Activated CD8-positive, alpha-beta memory T cell treated with anti-CD3 and anti-CD28 coated beads, Interleukin-2, amount 10 ng/mL, durations not matched to agents 7 days and 5 days (primary cell): Measurements from ENCODE around the gene UROC1. TPM values are rescaled to one million over a fixed set of nuclear protein-coding genes. Genes with fewer than 3 reads are reported as not detected.
A peak's percentile ranks its signal among the peaks of the same experiment; 100 is the strongest.

Experiments used
- ATAC-seq: fragments of 150-1000 bp; cut with Tn5 transposase; one replicate; pipeline ENCODE4 v1.10.0; 2021; ENCODE audit warnings: moderate library complexity
- CTCF ChIA-PET: fragments of 350-600 bp; sonication (Branson Sonifier 250); formaldehyde crosslinking; loops from one replicate; lab custom pipeline; 2021; ENCODE audit warnings: antibody characterized with exemption; lab: Charles Lee
- DNase-seq: peaks from one replicate; pipeline ENCODE4 v3.0.0-alpha.2; 2020
- H3K27ac Mint-ChIP-seq: one replicate; pipeline ENCODE4 v1.8.0; 2021; ENCODE audit warnings: mild to moderate bottlenecking, mixed read lengths
- H3K27me3 Mint-ChIP-seq: one replicate; pipeline ENCODE4 v1.8.0; 2021; ENCODE audit warnings: mixed read lengths
- H3K36me3 Mint-ChIP-seq: one replicate; pipeline ENCODE4 v1.8.0; 2021; ENCODE audit warnings: mild to moderate bottlenecking, mixed read lengths
- H3K4me1 Mint-ChIP-seq: one replicate; pipeline ENCODE4 v1.8.0; 2021; ENCODE audit warnings: mixed read lengths
- H3K4me3 Mint-ChIP-seq: one replicate; pipeline ENCODE4 v1.8.0; 2021; ENCODE audit warnings: mild to moderate bottlenecking, moderate library complexity, mixed read lengths
- H3K9me3 Mint-ChIP-seq: one replicate; pipeline ENCODE4 v1.8.0; 2022; ENCODE audit warnings: low read depth, mixed read lengths
- total RNA-seq, 2 experiments: library from RNA; stranded (reverse); gene quantifications; one replicate each; pipeline ENCODE4 v1.2.3, GENCODE V29; 2021

The UROC1 gene
- total RNA-seq, 2 experiments from 2014 or later: not detected

DNA sequence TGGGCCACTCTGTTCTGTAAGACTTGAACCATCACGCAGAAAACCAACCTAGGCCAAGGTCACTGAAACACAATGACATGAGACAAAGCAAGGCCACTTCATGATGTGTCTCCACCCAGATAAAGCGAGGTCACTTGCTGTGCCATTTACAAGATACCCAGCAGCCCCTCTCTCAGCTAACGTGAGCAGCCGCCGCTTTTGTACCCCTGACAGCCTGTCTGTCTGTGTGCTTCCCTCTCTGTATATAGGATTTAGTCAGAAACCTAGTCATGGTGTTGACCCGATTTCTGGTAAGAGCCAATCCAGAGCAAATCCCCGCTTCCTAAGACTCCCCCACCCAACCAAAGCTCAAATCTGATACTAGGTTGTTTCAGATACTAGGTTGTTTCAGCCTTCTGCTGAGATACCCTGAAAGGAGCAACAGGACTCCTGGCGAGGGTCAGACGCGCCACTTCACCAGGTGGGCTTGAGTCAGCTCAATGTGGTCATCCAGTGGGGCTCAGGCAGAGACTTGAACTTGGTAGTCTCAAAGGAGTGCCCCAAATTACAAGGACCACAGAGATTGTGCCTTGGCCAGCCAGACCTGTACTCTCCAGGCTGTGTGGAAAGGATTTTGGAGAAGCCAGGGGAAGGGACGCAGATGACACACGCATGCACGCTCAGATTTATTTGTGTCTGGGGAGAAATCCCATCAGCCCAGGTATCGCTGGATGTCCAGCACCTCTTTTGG, 38.8 kb downstream of the UROC1 start:
- peaks cover under 1% of the 10 kb centered on the region for H3K36me3 Mint-ChIP-seq
- no peak overlapping the region for H3K27ac Mint-ChIP-seq

DNA sequence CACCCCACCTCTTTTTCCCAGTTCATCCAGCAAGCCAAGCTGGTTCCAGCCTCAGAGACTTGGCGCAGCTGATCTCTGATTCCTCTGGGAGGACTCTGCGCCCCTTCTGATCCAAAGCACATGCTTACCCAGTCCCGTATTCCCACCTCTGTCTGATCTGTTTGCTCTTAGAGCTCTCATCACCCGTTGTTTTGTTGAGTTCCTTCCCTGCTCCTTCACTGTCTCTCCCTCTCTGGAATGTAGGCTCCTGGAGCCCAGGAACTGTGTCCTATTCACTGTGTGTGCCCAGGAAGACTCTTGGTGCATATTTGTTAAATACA, 40.6 kb downstream of the UROC1 start:
- no peaks in the 10 kb centered on the region for H3K9me3 Mint-ChIP-seq
- DNase-seq: no peak
- H3K27me3 Mint-ChIP-seq: no peaks in the 10 kb centered on the region
- H3K4me1 Mint-ChIP-seq: peaks cover 32% of the 10 kb centered on the region
- CTCF ChIA-PET: interaction anchor here (1.5 kb wide), 1 partner anchor 45 kb away, joined by 4 read pairs; no protein-coding TSS in a partner anchor
- no peak for ATAC-seq
- H3K36me3 Mint-ChIP-seq: peaks cover 10% of the 10 kb centered on the region
- H3K27ac Mint-ChIP-seq: no peak overlapping the region
- H3K4me3 Mint-ChIP-seq: peak overlapping the region; percentile 59

More for the DNA sequence above, 38.8 kb downstream of the UROC1 start:
- CTCF ChIA-PET: no interaction called here
- Mint-ChIP-seq H3K4me3 (no peak overlapping the region), H3K4me1 (peaks cover 14% of the 10 kb centered on the region), H3K27me3 (no peaks in the 10 kb centered on the region), H3K9me3 (no peaks in the 10 kb centered on the region)
- ATAC-seq (no peak), DNase-seq (no peak)

DNA sequence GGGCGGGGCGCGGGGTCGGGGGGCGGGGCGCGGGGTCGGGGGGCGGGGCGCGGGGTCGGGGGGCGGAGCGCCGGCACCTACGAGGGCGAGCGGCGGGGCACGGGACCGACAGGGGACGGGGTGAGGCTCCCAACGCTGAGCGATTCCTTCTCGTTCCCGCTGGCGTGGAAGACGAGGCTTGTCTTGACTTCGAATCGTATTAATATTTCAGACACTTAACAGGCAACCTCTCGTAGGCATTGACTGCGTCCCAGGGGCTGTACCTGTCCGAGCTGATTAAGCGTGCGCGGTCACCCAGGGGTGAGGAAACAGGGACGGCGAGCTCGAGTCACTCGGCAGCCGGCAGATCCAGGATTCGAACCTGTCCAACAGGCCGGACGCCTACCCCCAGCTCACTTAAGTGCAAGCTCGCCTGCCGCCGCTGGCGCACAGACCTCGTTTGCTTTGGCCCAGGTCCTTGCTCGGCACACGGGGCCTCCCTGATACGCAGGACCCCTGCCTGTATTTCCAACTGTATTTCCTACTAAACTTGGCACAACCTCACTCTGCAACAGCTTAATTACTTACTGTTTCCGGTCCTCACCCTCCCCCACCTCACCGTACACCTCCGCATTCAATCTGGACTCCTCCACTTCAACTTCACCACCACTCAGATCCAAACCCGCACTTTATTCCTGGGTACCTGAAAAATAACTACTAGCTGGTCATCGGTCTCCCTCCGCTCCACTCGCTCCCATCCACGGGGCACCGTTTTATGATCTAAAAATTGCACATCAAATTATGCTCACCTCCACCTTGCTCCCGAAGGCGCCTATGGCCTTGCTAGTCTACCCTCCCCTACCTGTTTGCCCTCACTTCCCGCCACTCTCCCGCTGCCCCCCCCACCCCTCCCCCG, 41.2 kb downstream of the UROC1 start:
- H3K4me3 Mint-ChIP-seq: peak overlapping the region; percentile 73
- H3K4me1 Mint-ChIP-seq: peaks cover 32% of the 10 kb centered on the region
- peak; percentile 62 for DNase-seq
- peak overlapping the region; percentile 71 for H3K27ac Mint-ChIP-seq
- CTCF ChIA-PET: interaction anchor here (0.7 to 1.5 kb wide), 3 partner anchors 17 to 46 kb away, joined by 3 to 4 read pairs (median 3); no protein-coding TSS in a partner anchor
- peaks cover 10% of the 10 kb centered on the region for H3K36me3 Mint-ChIP-seq
- H3K27me3 Mint-ChIP-seq: no peaks in the 10 kb centered on the region
- H3K9me3 Mint-ChIP-seq: no peaks in the 10 kb centered on the region
- ATAC-seq: peak; percentile 31

DNA sequence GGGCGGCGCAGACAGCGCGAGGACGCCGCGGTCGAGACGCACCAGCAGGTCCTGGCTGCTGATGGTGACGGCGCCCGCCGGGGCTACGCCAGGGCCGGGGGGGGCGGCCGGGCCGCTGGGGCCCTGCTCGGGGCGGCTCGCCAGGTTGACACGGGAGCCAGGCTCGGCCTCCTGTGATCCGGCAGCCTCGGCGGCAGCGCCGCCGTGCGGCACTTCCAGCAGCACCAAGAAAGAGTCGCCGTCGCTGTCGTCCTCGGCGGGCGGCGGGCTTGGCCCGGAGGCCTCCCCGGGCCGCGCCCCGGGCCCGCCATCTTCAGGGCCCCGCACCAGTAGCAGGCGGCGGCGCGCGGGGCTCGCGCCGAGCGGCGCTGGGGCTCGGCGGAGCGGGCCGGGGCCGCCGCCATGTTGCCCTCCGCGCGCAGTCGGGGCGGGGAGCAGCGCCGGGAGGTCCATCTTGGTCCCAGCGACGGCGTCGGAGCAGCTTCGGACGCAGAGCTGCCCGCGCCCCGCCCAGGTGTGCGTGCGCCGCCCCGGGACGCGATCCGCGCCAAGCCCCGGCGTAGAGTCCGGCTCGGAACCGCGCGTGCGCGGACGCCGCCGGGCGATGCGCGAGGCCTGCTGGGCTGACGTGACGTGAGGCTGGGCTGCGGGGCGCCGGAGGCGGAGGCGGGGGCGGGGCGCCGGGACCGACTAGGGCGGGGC, 42.0 kb downstream of the UROC1 start, which contains the start of gene ZXDC:
Gene ZXDC (minus strand): TSS at position 479 of the 702 bp plus-strand sequence. CDS start 26 bp downstream, at position 453.
- H3K27me3 Mint-ChIP-seq: no peaks in the 10 kb centered on the region
- H3K4me3 Mint-ChIP-seq: peak within 1 kb of the TSS; percentile 82
- H3K27ac Mint-ChIP-seq: peak within 1 kb of the TSS; percentile 80
- CTCF ChIA-PET: interaction anchor here (0.7 to 1.5 kb wide), 3 partner anchors 18 to 47 kb away, joined by 3 to 4 read pairs (median 3); no protein-coding TSS in a partner anchor
- H3K4me1 Mint-ChIP-seq: peaks cover 39% of the 10 kb centered on the region
- ATAC-seq (peak; percentile 91), DNase-seq (peak; percentile 94)
- H3K9me3 Mint-ChIP-seq: no peaks in the 10 kb centered on the region
- H3K36me3 Mint-ChIP-seq: peaks cover 17% of the 10 kb centered on the region

DNA sequence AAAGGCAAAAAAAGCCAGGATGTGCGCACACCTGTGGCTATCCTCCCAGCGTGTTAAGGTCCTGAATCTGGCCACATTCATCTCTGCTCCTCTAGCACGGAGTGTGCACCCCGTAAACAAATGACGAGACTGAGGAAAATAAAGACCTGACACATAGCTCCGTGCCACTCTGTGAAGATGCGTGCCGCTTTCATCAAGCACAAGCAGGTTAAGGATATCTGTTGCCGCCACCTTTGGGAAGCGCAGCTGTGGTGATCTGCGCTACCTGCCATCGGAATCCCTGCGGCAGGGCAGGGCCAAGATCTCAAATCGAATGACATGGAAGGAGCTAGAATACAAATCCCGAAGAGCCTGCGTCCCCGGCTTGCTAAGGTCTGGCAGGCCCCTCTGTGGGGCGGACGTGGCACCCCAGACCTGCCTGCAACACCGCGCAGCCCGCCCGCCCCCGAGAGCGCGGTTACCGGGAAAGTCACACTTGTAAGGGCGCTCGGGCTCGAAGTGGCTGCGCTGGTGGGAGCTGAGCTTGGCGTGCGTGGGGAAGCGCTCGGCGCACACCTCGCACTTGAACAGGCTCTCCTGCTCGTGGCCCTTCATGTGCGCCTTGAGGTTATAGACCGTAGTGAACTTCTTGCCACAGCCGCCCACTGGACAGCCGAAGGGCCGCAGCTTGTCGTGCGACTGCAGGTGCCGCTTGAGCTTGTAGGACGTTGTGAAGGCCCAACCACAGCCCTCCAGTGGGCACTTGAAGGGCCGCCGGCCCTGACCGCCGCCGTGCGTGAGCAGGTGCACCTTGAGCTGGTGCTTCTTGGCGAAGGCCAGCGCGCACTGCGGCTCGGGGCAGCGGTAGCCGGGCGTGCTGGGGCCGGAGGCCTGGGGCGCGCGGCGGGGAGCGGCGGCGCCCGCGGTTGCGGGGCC, 42.8 kb downstream of the UROC1 start:
- Mint-ChIP-seq H3K9me3 (no peaks in the 10 kb centered on the region), H3K36me3 (peaks cover 22% of the 10 kb centered on the region), H3K4me1 (peaks cover 42% of the 10 kb centered on the region), H3K27ac (peak overlapping the region; percentile 80), H3K4me3 (peak overlapping the region; percentile 82), H3K27me3 (no peaks in the 10 kb centered on the region)
- CTCF ChIA-PET: no interaction called here
- ATAC-seq: peak; percentile 1
- peak; percentile 55 for DNase-seq

DNA sequence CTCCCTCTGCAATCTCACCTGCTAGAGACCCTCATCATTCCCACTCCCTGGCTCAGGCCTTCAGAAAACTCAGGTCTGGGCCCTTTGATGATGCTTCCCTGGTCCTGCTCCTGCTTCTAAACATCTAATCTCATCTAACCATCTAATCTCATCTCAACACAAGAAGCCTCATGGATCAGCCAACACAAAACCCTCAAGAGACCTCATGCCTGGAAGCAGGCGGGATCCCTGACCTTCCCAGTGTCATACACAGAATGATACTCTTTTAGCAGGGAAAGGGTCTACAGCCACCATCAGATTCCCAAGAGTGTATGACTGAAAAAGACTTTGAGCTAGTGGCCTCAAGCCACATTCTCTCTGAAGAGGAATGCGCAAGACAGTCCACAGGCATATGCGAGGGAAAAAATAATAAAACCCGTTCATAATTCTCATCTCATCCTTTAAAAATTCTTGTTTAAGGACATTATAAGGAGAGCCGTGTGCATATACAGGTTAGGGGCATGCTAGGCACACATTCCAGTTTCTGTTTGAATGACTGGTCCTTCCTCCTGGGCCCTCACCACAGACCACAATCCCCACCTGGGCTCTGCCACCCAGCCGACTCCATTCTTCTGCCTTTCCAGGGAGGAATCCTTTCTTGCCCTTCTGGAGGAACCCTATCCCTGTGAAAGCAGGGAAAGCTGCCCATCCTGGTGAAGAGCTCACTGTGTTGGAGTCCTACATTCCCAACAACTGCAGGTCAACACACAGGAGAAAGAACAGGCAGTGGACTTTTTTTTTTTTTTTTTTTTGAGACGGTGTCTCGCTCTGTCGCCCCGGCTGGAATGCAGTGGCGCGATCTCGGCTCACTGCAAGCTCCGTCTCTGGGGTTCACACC, 44.0 kb downstream of the UROC1 start:
- Mint-ChIP-seq H3K27ac (no peak overlapping the region), H3K4me1 (peaks cover 44% of the 10 kb centered on the region), H3K4me3 (peak overlapping the region; percentile 82), H3K27me3 (no peaks in the 10 kb centered on the region), H3K9me3 (no peaks in the 10 kb centered on the region), H3K36me3 (peaks cover 29% of the 10 kb centered on the region)
- DNase-seq: no peak
- CTCF ChIA-PET: no interaction called here
- no peak for ATAC-seq

DNA sequence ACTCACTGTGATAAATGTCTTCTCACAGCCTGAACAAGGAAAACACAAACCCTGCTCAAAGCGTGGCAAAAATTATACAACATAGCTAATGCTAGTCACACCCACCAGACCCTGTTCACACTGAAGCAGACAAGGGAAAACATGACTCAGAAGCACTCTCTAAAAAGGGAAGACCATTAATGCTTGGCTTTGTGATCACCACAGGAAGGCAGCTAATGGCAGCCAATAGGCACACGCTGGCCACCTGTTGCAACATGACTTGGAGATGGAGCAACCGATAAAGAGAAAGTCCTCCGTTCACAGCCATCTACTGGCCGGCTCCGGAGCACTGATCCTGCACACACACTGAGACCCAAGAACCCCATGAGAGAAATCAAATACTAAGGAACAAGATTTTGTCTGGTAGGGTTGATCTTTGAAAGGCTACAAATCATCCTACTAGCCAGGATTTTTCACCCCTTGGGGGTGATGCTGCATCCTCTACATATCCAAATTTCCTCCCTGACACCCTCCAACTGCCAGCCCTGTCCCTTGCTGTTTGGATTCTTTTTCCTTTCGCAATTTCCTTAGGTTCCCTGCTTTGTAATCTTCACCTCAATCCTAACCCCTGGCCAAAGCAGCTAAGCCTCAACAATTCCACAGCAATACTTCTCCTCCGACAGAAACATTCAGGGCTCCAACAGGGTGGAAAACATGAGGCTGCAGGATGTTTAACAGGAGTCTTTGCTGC, 45.1 kb downstream of the UROC1 start:
- Mint-ChIP-seq H3K27me3 (no peaks in the 10 kb centered on the region), H3K9me3 (no peaks in the 10 kb centered on the region), H3K27ac (no peak overlapping the region), H3K4me3 (peak overlapping the region; percentile 82), H3K36me3 (peaks cover 35% of the 10 kb centered on the region), H3K4me1 (peaks cover 49% of the 10 kb centered on the region)
- DNase-seq: no peak
- CTCF ChIA-PET: no interaction called here
- no peak for ATAC-seq

DNA sequence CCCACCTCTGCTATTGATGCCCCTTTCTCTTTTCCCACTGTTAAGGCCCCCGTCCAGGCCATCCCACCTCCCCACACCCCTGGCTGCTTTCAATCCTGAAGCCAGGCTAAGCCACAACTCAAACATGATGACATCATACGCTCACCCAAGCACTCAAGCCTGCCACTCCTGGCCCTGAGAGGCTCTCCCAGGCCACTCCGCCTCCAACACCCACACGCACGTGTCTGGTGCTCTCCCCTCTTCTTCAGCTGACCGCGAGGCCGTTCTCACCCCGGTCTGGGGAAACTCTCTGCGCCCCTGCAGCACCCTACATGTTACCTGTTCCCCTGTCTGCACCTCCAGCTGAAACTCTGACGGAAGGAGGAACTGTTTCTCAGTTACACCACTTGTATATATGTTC, 48.1 kb downstream of the UROC1 start:
- Mint-ChIP-seq H3K36me3 (peaks cover 49% of the 10 kb centered on the region), H3K27ac (peak overlapping the region; percentile 26)
- CTCF ChIA-PET: no interaction called here

DNA sequence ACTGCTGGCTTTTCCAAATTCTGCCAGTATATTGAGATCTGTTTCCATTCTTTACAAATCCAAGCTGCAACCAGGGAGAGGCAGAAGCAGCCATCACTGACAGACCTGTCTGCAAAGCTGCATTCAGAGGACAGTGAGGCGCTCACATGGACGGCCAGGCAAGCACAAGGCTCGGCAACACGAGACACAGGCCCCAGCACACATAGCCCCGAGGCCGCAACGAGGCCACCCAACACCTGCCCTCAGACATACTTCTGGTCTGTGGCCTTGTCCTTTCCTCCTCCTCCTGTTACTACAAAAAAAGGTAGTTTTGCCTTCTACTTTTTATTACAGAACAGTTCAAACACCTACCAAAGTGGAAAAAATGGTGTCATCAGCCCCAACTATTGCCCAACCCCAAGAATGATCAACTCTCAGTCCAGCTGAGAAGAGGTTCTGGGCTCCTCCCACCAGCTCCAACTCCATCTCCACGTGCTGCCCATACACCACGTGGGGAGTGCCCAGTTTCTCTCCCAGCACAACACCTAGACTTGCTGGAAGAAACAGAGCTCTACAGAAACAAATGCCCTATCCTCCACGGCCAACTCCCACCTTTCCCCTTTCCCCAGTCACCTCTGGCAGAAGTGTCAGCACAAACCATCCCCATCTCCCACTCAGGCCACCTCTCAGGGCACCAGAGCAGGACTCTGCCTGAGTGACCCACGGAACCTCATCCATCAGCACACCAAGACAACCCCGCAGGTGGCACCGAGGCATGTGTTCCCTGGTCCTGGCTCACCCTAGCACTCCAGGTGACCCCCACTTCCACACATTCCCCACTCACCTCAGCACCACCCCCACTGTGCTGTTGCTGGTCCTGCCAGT, 49.3 kb downstream of the UROC1 start:
- Mint-ChIP-seq H3K27me3 (no peaks in the 10 kb centered on the region), H3K27ac (no peak overlapping the region), H3K9me3 (no peaks in the 10 kb centered on the region), H3K4me3 (no peak overlapping the region), H3K36me3 (peaks cover 47% of the 10 kb centered on the region), H3K4me1 (peaks cover 35% of the 10 kb centered on the region)
- CTCF ChIA-PET: no interaction called here
- DNase-seq (no peak), ATAC-seq (no peak)

More for the DNA sequence above, 48.1 kb downstream of the UROC1 start:
- DNase-seq: no peak
- no peak for ATAC-seq
- Mint-ChIP-seq H3K27me3 (no peaks in the 10 kb centered on the region), H3K9me3 (no peaks in the 10 kb centered on the region), H3K4me1 (peaks cover 47% of the 10 kb centered on the region), H3K4me3 (no peak overlapping the region)

DNA sequence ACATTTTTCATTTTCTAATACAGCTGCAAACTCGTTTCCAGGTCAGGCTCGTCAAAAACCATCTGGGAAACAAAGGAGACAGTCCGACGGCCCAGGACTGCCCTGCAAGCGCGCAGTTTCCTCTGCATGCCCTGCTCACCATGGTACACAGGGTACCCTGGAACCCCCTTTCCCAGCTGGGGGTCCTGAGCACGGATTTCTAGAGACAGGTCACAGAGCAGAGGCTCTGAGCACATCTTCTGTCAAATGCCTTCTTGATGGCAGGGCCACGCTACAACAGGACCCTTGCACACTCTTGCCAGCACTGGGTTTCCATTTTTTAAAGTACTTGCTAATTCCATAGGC, 50.0 kb downstream of the UROC1 start:
- no peak overlapping the region for H3K4me3 Mint-ChIP-seq
- DNase-seq (no peak), ATAC-seq (no peak)
- no peak overlapping the region for H3K27ac Mint-ChIP-seq
- H3K36me3 Mint-ChIP-seq: peaks cover 45% of the 10 kb centered on the region
- CTCF ChIA-PET: no interaction called here
- H3K27me3 Mint-ChIP-seq: no peaks in the 10 kb centered on the region
- peaks cover 28% of the 10 kb centered on the region for H3K4me1 Mint-ChIP-seq
- H3K9me3 Mint-ChIP-seq: no peaks in the 10 kb centered on the region
